ENCODE results near the gene TRIM8. TPM values are rescaled to one million over a fixed set of nuclear protein-coding genes. Genes with fewer than 3 reads are reported as not detected.

TRIM8 gene
- total and polyA plus RNA-seq, 8 donors: 40.0 to 253 (median 75.8) TPM

DNA sequence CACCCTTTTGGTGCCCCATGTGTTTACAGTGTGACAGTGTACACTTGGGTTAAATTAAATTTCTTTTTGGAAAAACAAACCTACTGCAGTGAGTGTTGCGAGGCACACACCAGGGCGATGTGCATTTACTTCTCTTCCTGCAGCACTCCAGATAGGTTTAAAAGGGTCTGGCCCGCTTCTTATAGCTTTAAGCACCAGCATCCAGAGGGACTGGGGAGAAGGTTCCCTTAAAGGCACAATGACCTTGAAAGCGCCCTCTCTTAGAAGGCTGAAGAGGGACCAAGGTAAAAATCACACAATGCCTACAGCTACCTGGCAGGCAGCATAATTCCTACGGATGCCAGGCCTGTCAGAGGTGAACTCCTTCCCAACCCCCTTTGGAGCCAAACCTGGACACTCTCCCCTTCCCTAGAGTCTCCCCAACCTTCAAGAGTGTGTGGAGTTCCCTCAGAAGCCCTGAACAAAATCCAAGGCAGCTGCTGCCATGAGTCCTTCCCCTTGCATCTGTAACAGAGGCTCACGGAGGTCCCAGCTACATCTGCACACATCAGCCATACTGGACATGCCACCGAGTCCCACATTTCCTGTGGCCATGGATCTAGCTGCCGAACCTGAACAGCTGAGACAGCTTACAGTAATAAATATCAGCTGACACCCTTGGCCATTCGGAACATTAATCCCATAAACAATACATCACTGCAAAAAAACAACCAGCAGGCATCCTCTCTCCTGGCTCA, 33.2 kb downstream of the TRIM8 start:
- Histone ChIP-seq H3K36me3 (peaks cover 0 to 13% (median 8%) of the 10 kb centered on the region in 4 donors), H3K9me3 (no peaks in the 10 kb centered on the region), H3K4me1 (peaks cover 33 to 69% (median 66%) of the 10 kb centered on the region in 4 donors), H3K27me3 (no peaks in the 10 kb centered on the region), H3K27ac (peak overlapping the region in 4 of 5 donors; percentile 29 to 79 (median 74)), H3K4me3 (no peak overlapping the region)
- TF ChIP-seq POLR2A (IDR thresholded peaks at IDR 0.05) (no peak), EP300 (IDR thresholded peaks at IDR 0.05) (no peak), POLR2AphosphoS5 (IDR thresholded peaks at IDR 0.05) (no peak)
- TF ChIP-seq, protein P1, sequence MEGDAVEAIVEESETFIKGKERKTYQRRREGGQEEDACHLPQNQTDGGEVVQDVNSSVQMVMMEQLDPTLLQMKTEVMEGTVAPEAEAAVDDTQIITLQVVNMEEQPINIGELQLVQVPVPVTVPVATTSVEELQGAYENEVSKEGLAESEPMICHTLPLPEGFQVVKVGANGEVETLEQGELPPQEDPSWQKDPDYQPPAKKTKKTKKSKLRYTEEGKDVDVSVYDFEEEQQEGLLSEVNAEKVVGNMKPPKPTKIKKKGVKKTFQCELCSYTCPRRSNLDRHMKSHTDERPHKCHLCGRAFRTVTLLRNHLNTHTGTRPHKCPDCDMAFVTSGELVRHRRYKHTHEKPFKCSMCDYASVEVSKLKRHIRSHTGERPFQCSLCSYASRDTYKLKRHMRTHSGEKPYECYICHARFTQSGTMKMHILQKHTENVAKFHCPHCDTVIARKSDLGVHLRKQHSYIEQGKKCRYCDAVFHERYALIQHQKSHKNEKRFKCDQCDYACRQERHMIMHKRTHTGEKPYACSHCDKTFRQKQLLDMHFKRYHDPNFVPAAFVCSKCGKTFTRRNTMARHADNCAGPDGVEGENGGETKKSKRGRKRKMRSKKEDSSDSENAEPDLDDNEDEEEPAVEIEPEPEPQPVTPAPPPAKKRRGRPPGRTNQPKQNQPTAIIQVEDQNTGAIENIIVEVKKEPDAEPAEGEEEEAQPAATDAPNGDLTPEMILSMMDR (IDR thresholded peaks at IDR 0.05): no peak
- no peak for DNase-seq
- 57 to 65% (median 62%) methylated on average over 9 of the region's 9 CpGs for WGBS, 5 donors
- intact Hi-C loops (cut with DNase I; ENCODE audit: low total_unique reads): no loop called here

DNA sequence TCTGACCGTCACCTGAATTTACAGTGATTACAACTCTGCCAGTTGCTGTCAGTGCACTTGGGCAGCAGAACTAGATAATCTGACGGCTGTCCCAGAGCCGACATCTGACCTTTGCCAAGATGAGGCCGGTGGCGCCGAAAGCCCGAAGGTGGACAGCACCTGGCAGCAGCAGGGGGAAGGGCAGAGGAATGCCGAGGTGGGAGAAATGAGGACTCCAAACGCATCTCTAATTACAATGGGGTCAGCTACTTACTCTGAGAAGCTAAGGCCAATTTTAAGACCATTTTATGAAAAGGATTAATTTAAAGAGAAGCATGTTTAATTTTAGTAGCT, 33.8 kb downstream of the TRIM8 start:
- no peak for DNase-seq
- peak overlapping the region in 2 of 5 donors; percentile 51 to 71 for H3K27ac ChIP-seq
- H3K4me1 ChIP-seq: peaks cover 33 to 64% (median 63%) of the 10 kb centered on the region in 4 donors
- no peaks in the 10 kb centered on the region for H3K9me3 ChIP-seq
- H3K27me3 ChIP-seq: no peaks in the 10 kb centered on the region
- TF ChIP-seq EP300 (IDR thresholded peaks at IDR 0.05) (no peak), POLR2AphosphoS5 (IDR thresholded peaks at IDR 0.05) (no peak), POLR2A (IDR thresholded peaks at IDR 0.05) (no peak)
- TF ChIP-seq, protein P1 (IDR thresholded peaks at IDR 0.05): no peak
- WGBS, 5 donors: 64 to 78% (median 72%) methylated on average over 9 of the region's 9 CpGs
- H3K36me3 ChIP-seq: peaks cover 0 to 18% (median 8%) of the 10 kb centered on the region in 4 donors
- intact Hi-C loops (cut with DNase I; ENCODE audit: low total_unique reads): no loop called here
- no peak overlapping the region for H3K4me3 ChIP-seq

DNA sequence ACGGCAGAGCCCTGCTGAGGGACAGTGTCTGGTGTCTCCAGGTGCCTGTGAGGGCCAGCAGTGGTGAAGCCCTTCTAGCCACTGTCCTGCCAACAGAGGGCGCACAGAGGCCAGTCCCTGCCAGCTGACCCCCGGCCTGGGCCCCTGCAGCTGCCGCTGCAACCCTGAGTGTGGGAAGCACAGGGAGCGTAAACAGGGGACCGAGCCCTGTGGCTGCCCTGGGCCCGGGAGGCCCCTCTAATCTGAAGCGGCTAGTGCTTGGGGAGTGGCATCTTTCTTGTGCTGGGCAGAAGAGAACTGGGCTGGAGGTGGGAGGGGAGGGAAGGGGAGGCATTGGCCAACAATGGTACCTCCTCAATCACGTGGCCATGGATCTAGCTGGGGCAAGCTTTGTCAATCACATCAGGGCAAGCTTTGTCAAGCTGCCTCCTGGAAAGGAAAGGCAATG, 34.6 kb downstream of the TRIM8 start:
- WGBS, 5 donors: 10 to 14% (median 13%) methylated on average over 5 to 9 of the region's 9 CpGs
- intact Hi-C loops (cut with DNase I; ENCODE audit: low total_unique reads): no loop called here

DNA sequence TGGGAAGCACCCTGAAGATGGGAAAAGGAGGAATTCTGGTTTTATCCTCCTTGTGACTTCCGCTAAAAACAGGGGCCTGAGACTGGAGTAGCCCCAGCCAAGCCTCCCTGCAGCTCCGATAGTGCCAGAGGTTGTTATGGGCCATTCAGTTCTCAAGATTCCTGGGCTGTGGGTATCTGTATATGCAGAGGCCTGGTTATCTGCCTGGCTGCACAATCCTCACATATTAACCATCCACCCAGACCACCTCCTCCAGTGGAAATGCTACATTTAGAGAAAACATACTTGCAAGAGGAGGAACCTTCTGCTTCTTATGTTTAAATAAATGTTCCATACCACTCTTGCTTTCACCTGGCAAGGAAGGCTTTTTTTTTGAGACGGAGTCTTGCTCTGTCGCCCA, 35.3 kb downstream of the TRIM8 start:
- WGBS, 5 donors: 96 to 99% (median 98%) methylated on average over 4 of the region's 4 CpGs
- DNase-seq: no peak
- TF ChIP-seq, protein P1 (IDR thresholded peaks at IDR 0.05): no peak
- TF ChIP-seq EP300 (IDR thresholded peaks at IDR 0.05): no peak
- no peak for TF ChIP-seq POLR2AphosphoS5 (IDR thresholded peaks at IDR 0.05)
- no peak for TF ChIP-seq POLR2A (IDR thresholded peaks at IDR 0.05)

More for the DNA sequence above, 34.6 kb downstream of the TRIM8 start:
- peak overlapping the region in 1 of 4 donors; percentile 8 for H3K4me3 ChIP-seq
- H3K9me3 ChIP-seq: no peaks in the 10 kb centered on the region
- H3K36me3 ChIP-seq: peaks cover 0 to 25% (median 9%) of the 10 kb centered on the region in 4 donors
- peak overlapping the region in 4 of 5 donors; percentile 36 to 51 (median 39) for H3K27ac ChIP-seq
- TF ChIP-seq POLR2AphosphoS5 (IDR thresholded peaks at IDR 0.05): no peak
- TF ChIP-seq, protein P1 (IDR thresholded peaks at IDR 0.05): peak in 5 of 7 experiments; percentile 21 to 60 (median 44)
- H3K4me1 ChIP-seq: peaks cover 26 to 56% (median 55%) of the 10 kb centered on the region in 4 donors
- peak; percentile 78 to 85 for DNase-seq
- no peaks in the 10 kb centered on the region for H3K27me3 ChIP-seq

More for the DNA sequence above, 35.3 kb downstream of the TRIM8 start:
- Histone ChIP-seq H3K27me3 (no peaks in the 10 kb centered on the region), H3K36me3 (peaks cover 0 to 32% (median 14%) of the 10 kb centered on the region in 4 donors), H3K9me3 (no peaks in the 10 kb centered on the region), H3K27ac (peak overlapping the region in 1 of 5 donors; percentile 41), H3K4me1 (peaks cover 18 to 48% (median 48%) of the 10 kb centered on the region in 4 donors), H3K4me3 (no peak overlapping the region)
- intact Hi-C loops (cut with DNase I; ENCODE audit: low total_unique reads): no loop called here
